Erythroblast (primary cell): ENCODE measurements around the gene TRPV5.

Source experiments
- DNase-seq, 2 experiments: peaks; one replicate each; lab custom pipeline; 2025; lab: John Stamatoyannopoulos, UW
- GATA1 ChIP-seq: IDR thresholded peaks from 2 replicates; pipeline ENCODE4 v1.6.1; 2011; ENCODE audit warnings: low read depth, mild to moderate bottlenecking, control low read depth, low read length, moderate library complexity
- POLR2A ChIP-seq: IDR thresholded peaks from 2 replicates; pipeline ENCODE4 v1.6.1; 2011; ENCODE audit warnings: mild to moderate bottlenecking, low read length

The TRPV5 gene

GRCh38 chr7:142881586-142882337 is 51.8 kb downstream of the TRPV5 start:
- TF ChIP-seq POLR2A: no peak
- no peak for TF ChIP-seq GATA1
- no peak for DNase-seq

- TF ChIP-seq GATA1 (no peak), POLR2A (no peak)
- DNase-seq: peak; percentile 58 to 73
Measured at GRCh38 chr7:142880876-142881505, 52.6 kb downstream of the TRPV5 start.

GRCh38 chr7:142879060-142879459 is 54.5 kb downstream of the TRPV5 start:
- TF ChIP-seq GATA1: no peak
- no peak for TF ChIP-seq POLR2A
- DNase-seq: no peak

GRCh38 chr7:142878315-142878714 is 55.2 kb downstream of the TRPV5 start:
- DNase-seq: no peak
- TF ChIP-seq GATA1 (no peak), POLR2A (no peak)

GRCh38 chr7:142876991-142877910 is 56.3 kb downstream of the TRPV5 start:
- TF ChIP-seq POLR2A (no peak), GATA1 (no peak)
- no peak for DNase-seq

GRCh38 chr7:142876236-142876960 is 57.1 kb downstream of the TRPV5 start:
- no peak for TF ChIP-seq POLR2A
- TF ChIP-seq GATA1: no peak
- DNase-seq: no peak

GRCh38 chr7:142875456-142875855 is 58.1 kb downstream of the TRPV5 start:
- TF ChIP-seq POLR2A (no peak), GATA1 (no peak)
- no peak for DNase-seq

GRCh38 chr7:142874837-142875236 is 58.7 kb downstream of the TRPV5 start:
- TF ChIP-seq GATA1: no peak
- TF ChIP-seq POLR2A: no peak
- DNase-seq: no peak

- DNase-seq: no peak
- TF ChIP-seq POLR2A (no peak), GATA1 (no peak)
Measured at GRCh38 chr7:142874409-142874808, 59.1 kb downstream of the TRPV5 start.

GRCh38 chr7:142873871-142874270 is 59.7 kb downstream of the TRPV5 start:
- no peak for DNase-seq
- TF ChIP-seq GATA1 (no peak), POLR2A (no peak)

GRCh38 chr7:142873281-142873784 is 60.2 kb downstream of the TRPV5 start:
- no peak for TF ChIP-seq GATA1
- no peak for TF ChIP-seq POLR2A
- peak; percentile 59 to 73 for DNase-seq

GRCh38 chr7:142872106-142872675 is 61.4 kb downstream of the TRPV5 start:
- no peak for TF ChIP-seq POLR2A
- no peak for TF ChIP-seq GATA1
- no peak for DNase-seq

- TF ChIP-seq POLR2A: no peak
- TF ChIP-seq GATA1: no peak
- DNase-seq: no peak
Measured at GRCh38 chr7:142871260-142872105, 62.1 kb downstream of the TRPV5 start.
